Measurements from ENCODE around the gene DCAF17.
A peak's percentile ranks its signal among the peaks of the same experiment; 100 is the strongest.
"Not testable (repeated sequence)": the region's sequence is repeated elsewhere in the genome, so short reads cannot be mapped to it uniquely, and the experiment has no call there.

The DCAF17 gene

GRCh38 chr2:171411791-171412483 lies 22.1 kb upstream of the DCAF17 start:
- peak; percentile 59 for DNase-seq

GRCh38 chr2:171412571-171413175 lies 21.4 kb upstream of the DCAF17 start:
- DNase-seq, result no peak

DNA sequence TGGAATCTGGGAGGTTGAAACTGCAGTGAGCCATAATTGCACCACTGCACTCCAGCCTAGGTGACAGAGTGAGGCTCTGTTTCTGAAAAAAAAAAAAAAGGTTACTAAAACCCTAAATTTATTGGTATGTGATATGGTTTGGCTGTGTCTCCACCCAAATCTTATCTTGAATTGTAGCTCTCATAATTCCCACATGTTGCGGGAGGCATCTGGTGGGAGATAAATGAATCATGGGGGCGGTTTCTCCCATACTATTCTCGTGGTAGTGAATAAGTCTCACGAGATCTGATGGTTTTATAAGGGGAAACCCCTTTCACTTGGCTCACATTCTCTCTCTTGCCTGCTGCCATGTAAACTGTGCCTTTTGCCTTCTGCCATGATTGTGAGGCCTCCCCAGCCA lies 19.4 kb upstream of the DCAF17 start:
- DNase-seq, result not testable (repeated sequence)

- DNase-seq, result peak; percentile 97
Measured at GRCh38 chr2:171416009-171416926, 17.8 kb upstream of the DCAF17 start.

GRCh38 chr2:171419333-171419732 lies 14.7 kb upstream of the DCAF17 start:
- no peak for DNase-seq

GRCh38 chr2:171420728-171421563 lies 13.1 kb upstream of the DCAF17 start:
- no peak for DNase-seq

- DNase-seq, result not testable (repeated sequence)
Measured at GRCh38 chr2:171422710-171423495, 11.1 kb upstream of the DCAF17 start.

DNA sequence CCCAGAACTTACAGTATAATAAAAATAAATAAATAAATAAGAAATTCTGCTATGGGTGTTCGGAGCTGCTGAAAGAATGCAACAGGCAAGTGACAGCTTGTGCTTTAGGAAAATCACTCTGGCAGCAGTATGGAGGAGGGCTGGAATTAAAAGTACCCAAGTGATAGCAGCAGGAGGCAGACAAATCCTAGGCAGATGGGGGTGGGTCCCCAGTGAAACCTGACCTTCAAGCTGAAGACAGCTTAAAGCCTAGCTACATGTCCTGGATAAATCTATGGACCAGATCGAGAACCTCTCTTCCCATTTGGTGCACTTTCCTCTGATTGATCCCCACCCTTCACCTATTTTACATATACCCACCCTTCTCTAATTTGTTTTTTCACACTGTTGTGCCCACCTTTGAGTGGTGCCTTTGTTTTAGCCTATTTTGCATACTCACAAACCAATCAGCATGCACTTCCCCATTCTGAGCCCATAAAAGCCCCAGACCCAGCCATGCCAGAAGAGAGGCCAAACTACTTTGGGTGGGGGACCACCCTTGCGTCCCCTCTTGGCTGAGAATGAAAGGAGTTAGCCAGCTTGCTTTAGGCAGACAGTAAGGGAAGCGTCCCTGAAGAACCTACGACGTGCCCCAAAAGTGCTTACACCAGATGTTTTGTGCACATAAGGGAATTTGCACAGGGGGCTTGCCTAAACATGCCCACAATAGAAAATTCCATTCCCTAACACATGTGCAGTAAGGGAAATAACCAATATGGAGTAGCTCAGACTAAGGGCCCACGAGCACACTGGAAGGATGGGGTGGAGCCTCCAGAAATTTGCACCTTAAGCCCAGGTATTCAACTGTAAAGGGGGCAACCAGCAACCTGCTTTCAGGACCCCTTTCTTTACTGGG lies 3.3 kb upstream of the DCAF17 start:
- no peak for DNase-seq

GRCh38 chr2:171431677-171432167 lies 2.3 kb upstream of the DCAF17 start:
- DNase-seq, result no peak

- DNase-seq, result no peak
Measured at GRCh38 chr2:171432206-171432968, 1.6 kb upstream of the DCAF17 start.

- DNase-seq, result no peak
Measured at GRCh38 chr2:171432969-171433762, 860 bp upstream of the DCAF17 start.

DNA sequence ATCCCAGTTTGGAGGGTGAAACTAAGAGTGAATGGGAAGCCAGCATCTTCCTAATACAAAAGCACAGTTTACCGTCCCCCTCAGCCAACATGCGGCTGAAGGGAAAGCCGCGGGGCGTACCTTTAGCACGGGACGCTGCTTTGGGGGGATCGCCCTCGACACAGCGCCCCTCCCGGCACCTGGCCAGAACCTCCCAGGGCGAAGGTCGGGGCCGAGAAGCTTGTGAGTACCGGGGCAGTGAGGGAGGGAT lies 338 bp upstream of the DCAF17 start, which contains the start of gene METTL8:
METTL8 (minus strand) TSS at position 228 of the 250 bp plus-strand sequence. CDS start 41,805 bp downstream, outside the sequence.
- no peak for DNase-seq

DNA sequence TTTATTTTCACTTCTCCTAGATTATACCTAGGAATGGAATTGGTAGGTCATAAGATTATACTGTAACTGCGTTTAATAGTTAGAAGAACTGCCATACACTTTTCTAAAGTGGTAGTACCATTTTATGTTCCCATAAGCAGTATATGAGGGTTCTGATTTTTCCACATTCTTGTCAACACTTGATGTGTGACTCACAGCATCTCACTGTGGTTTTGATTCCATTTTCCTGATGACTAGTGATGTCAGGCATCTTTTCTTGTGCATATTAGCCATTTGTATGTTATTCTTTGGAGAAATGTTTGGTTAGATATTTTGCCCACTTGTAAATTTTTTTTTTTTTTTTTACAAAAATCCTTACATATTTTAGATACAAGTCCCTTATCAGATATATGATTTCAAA lies 2.3 kb downstream of the DCAF17 start:
- DNase-seq, result no peak

- DNase-seq, result no peak
Measured at GRCh38 chr2:171441470-171441869, 7.4 kb downstream of the DCAF17 start.

DNA sequence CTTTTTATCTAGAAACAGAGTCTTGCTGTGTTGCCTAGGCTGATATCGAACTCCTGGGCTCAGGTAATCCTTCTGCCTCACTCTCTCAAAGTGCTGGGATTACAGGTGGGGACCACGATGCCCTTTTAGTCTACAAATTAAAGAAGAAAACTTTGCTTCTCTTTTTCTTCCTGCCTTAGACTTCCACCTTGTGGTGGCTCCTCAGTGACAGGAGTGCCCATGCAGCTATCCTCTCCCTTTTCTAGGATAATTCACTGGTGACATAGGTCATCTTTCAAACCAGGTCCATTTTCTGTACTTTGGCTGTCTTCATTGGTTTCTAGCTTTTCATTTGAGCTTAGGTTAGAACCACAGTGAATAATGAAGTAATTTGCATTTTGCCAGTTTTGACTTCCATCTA lies 13.6 kb downstream of the DCAF17 start:
- DNase-seq, result no peak

DNA sequence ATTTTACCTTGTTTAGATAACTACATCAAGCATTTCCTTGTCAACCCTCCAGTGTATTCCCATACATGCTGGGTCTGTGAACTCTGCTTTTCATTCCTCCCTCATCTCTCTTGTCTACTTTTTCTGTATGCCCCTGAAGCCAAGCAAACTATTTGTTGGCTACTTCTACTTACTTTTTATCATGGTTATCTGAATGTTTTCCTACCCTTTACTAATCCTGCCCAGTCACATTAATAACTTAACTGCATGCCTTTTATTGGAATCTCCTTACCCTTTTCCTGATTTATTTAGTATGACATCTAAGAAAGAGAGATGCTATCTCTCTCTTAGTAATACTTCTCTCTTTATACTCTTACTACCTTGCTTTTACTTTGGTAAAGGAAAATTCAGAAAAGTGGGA lies 17.0 kb downstream of the DCAF17 start:
- no peak for DNase-seq

- DNase-seq, result no peak
Measured at GRCh38 chr2:171452773-171453172, 18.7 kb downstream of the DCAF17 start.

DNA sequence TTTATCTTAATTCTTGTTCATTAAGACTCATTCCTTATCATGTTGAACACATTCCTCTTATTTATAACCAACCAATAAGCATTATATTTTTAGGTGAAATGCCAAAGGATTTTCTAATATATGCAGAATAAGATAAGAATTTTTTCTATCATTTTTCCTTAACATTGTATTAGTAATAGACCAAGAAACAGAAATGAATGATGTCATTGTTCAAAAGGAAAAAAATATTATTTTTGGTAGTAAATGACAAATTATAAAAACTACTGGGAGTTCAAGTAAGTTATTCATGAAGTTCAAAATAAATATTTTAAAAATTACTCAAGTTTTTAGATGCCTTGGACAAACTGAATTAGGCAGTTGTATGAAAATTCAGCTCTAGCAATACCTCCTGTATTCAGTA lies 25.5 kb downstream of the DCAF17 start:
- DNase-seq, result no peak

DNA sequence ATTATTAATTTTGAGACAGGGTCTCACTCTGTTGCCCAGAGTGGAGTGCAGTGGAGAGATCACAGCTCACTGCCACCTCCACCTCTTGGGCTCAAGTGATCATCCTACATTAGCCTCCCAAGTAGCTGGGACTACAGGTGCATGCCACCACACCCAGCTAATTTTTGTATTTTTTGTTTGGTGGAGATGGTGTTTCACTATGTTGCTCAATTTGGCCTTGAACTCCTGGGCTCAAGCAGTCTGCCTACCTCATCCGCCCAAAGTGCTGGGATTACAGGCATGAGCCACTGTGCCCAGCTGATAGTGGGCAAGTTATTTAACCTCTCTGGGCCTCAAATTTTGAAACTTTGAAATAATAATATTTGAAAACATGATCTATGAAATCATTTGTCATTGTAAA lies 26.5 kb downstream of the DCAF17 start:
- no peak for DNase-seq
